ENCODE data around the gene SCRT2. TPM values are rescaled to one million over a fixed set of nuclear protein-coding genes. Genes with fewer than 3 reads are reported as not detected.

SCRT2 gene
- total and polyA plus RNA-seq, 2 donors (not counting 3 experiments of a cell fraction or from before 2014, with no cell fraction given), result not detected

DNA sequence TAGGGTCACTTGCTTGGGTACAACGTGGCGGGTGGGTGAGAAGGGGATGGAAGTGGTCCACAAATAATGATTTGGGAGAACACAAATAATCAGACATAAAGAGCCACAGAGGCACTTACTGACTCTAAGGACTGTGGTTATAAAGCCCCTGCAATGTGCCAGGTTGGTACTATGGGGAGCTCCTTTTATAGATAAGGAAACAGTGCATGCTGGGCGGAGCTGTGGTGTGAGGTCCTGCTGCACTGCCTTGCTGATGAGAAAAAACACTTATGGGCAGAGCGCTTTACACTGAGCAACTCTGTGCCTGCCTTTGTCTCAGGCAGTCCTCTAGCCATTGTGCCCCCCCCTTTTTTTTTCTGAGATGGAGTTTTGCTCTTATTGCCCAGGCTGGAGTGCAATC, 29.1 kb upstream of the SCRT2 start:
- H3K27ac ChIP-seq (ENCODE audit: insufficient read depth, low read depth, low read length), result no peak overlapping the region
- no peaks in the 10 kb centered on the region for H3K9me3 ChIP-seq (replicated peaks; ENCODE audit: control insufficient read depth, insufficient read depth, low read length)
- peaks cover 10 to 12% of the 10 kb centered on the region in 2 experiments for H3K27me3 ChIP-seq (ENCODE audit: control insufficient read depth in 2 of 2, insufficient read depth in 2 of 2, low read length in 2 of 2)
- no peaks in the 10 kb centered on the region for H4K20me1 ChIP-seq (replicated peaks; ENCODE audit: control insufficient read depth, extremely low read depth, insufficient read depth, low read length)
- no TSS peak for BruUV-seq (replicated peaks)
- FAIRE-seq, result no peak
- CTCF ChIA-PET, result no interaction called here
- no peaks in the 10 kb centered on the region for H3K4me1 ChIP-seq (ENCODE audit: control insufficient read depth, extremely low read depth, insufficient read depth, low read length)
- no peaks in the 10 kb centered on the region for H3K79me2 ChIP-seq (ENCODE audit: control insufficient read depth, insufficient read depth, low read length)
- intact Hi-C loops (cut with micrococcal nuclease), result no loop called here
- TF ChIP-seq MYC (IDR thresholded peaks at IDR 0.05; ENCODE audit: low read depth, low read length), result no peak
- no peak for TF ChIP-seq JUN (IDR thresholded peaks at IDR 0.05; ENCODE audit: borderline replicate concordance, insufficient read depth, insufficient read length, low read depth)
- no peak for TF ChIP-seq GATA2 (IDR thresholded peaks at IDR 0.05; ENCODE audit: insufficient read depth, insufficient read length, low read depth, low read length)
- no peak for TF ChIP-seq FOS (IDR thresholded peaks at IDR 0.05; ENCODE audit: borderline replicate concordance, insufficient read depth, low read length)
- TF ChIP-seq EZH2 (IDR thresholded peaks at IDR 0.05; ENCODE audit: borderline replicate concordance, low read depth, low read length, severe bottlenecking), result no peak
- TF ChIP-seq POLR2AphosphoS5 (IDR thresholded peaks at IDR 0.05; ENCODE audit: insufficient read depth, low read depth, low read length), result no peak
- TF ChIP-seq, protein P1, sequence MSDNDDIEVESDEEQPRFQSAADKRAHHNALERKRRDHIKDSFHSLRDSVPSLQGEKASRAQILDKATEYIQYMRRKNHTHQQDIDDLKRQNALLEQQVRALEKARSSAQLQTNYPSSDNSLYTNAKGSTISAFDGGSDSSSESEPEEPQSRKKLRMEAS (IDR thresholded peaks at IDR 0.05; ENCODE audit: insufficient read depth, insufficient read length), result no peak
- TF ChIP-seq CTCF (IDR thresholded peaks at IDR 0.05; ENCODE audit: extremely low read depth in 1 of 2, insufficient read depth in 1 of 2, low read depth in 1 of 2, low read length in 2 of 2), result no peak
- TF ChIP-seq POLR2A (IDR thresholded peaks at IDR 0.05; ENCODE audit: low read depth, low read length), result no peak
- H2AFZ ChIP-seq (ENCODE audit: low read depth, low read length), result no peak overlapping the region
- no peaks in the 10 kb centered on the region for H3K36me3 ChIP-seq (ENCODE audit: control insufficient read depth in 2 of 2, extremely low read depth in 1 of 2, insufficient read depth in 2 of 2, low read length in 2 of 2)
- POLR2A ChIA-PET, result no interaction called here
- dilution Hi-C loops (cut with MboI; ENCODE audit: extremely low pct_ligation_motif_present, low sequenced_read_pairs), result no loop called here
- H3K9ac ChIP-seq (replicated peaks; ENCODE audit: extremely low read depth, insufficient read depth, low read length), result no peak overlapping the region
- H3K4me2 ChIP-seq (ENCODE audit: insufficient read depth, low read length), result no peak overlapping the region
- no peak for DNase-seq (ENCODE audit: low read depth, low spot score)
- H3K9me1 ChIP-seq (replicated peaks; ENCODE audit: control insufficient read depth, extremely low read depth, insufficient read depth, low read length), result no peaks in the 10 kb centered on the region
- H3K4me3 ChIP-seq (replicated peaks in 1 of 3; ENCODE audit: insufficient read depth in 1 of 3, low read depth in 1 of 3, low read length in 3 of 3), result no peak overlapping the region

Measured in endothelial cell of umbilical vein (primary cell).